HL-60 (cell line): ENCODE measurements around the gene IGF1.

ENCODE experiments used
- DNase-seq, 2 experiments: peaks; one replicate each; pipeline ENCODE4 v3.0.0-alpha.2; 2010 to 2020; ENCODE audit warnings: low read depth in 1 of 2, low spot score in 1 of 2
- H3K27ac ChIP-seq: fragments of 250-450 bp; sonication (Bioruptor Pico); replicated peaks from 2 replicates; pipeline ENCODE4 v1.5.1; 2020; ENCODE audit warnings: mild to moderate bottlenecking, moderate library complexity
- H3K27me3 ChIP-seq: fragments of 250-450 bp; sonication (Bioruptor Pico); 2 replicates; pipeline ENCODE4 v1.5.1; 2021; ENCODE audit warnings: mild to moderate bottlenecking, moderate library complexity; ENCODE audit not compliant: insufficient read depth, poor library complexity, severe bottlenecking
- H3K4me3 ChIP-seq: replicated peaks from 2 replicates; pipeline ENCODE4 v1.5.1; 2011; ENCODE audit warnings: mild to moderate bottlenecking, control low read depth, low read length; ENCODE audit not compliant: insufficient read depth
- CTCF ChIP-seq: IDR thresholded peaks from one replicate; pipeline ENCODE4 v1.5.1; 2011; ENCODE audit warnings: low read length, control low read depth, inconsistent platforms; ENCODE audit not compliant: insufficient read depth
- GABPA ChIP-seq: IDR thresholded peaks from 2 replicates; pipeline ENCODE4 v1.6.1; 2012; ENCODE audit warnings: low read depth
- POLR2AphosphoS5 ChIP-seq: IDR thresholded peaks from 2 replicates; pipeline ENCODE4 v1.6.1; 2012; ENCODE audit warnings: low read depth
- REST ChIP-seq: IDR thresholded peaks from 2 replicates; pipeline ENCODE4 v1.6.1; 2012; ENCODE audit warnings: low read depth; ENCODE audit not compliant: insufficient replicate concordance
- SPI1 ChIP-seq: IDR thresholded peaks from 2 replicates; pipeline ENCODE4 v1.6.1; 2012; ENCODE audit warnings: low read depth, mild to moderate bottlenecking, borderline replicate concordance

IGF1 gene

GRCh38 chr12:102394200-102394599 lies 86.2 kb downstream of the IGF1 start:
- no peak overlapping the region for H3K27ac ChIP-seq
- H3K4me3 ChIP-seq, result no peak overlapping the region
- TF ChIP-seq REST, result no peak
- TF ChIP-seq POLR2AphosphoS5, result no peak
- TF ChIP-seq CTCF, result no peak
- no peak for TF ChIP-seq GABPA
- TF ChIP-seq SPI1, result no peak
- no peak for DNase-seq
- H3K27me3 ChIP-seq, result peaks cover 1% of the 10 kb centered on the region

GRCh38 chr12:102390068-102390467 lies 90.3 kb downstream of the IGF1 start:
- H3K27me3 ChIP-seq, result peaks cover 2% of the 10 kb centered on the region
- no peak overlapping the region for H3K4me3 ChIP-seq
- TF ChIP-seq POLR2AphosphoS5 (no peak), REST (no peak), GABPA (no peak), CTCF (no peak), SPI1 (no peak)
- H3K27ac ChIP-seq, result no peak overlapping the region
- DNase-seq, result no peak

GRCh38 chr12:102388469-102388868 lies 91.9 kb downstream of the IGF1 start:
- Histone ChIP-seq H3K27ac (no peak overlapping the region), H3K27me3 (peaks cover 2% of the 10 kb centered on the region), H3K4me3 (no peak overlapping the region)
- no peak for DNase-seq
- TF ChIP-seq GABPA, result no peak
- no peak for TF ChIP-seq POLR2AphosphoS5
- TF ChIP-seq SPI1, result no peak
- TF ChIP-seq REST, result no peak
- TF ChIP-seq CTCF, result no peak
